ENCODE results near the gene PPP2R2B.
"Not testable (repeated sequence)": the region's sequence is repeated elsewhere in the genome, so short reads cannot be mapped to it uniquely, and the experiment has no call there.

Gene PPP2R2B

GRCh38 chr5:146731909-146732659 lies 146.5 kb downstream of the PPP2R2B start:
- DNase-seq = no peak

- DNase-seq = not testable (repeated sequence)
Observed at GRCh38 chr5:146728746-146729145, 149.8 kb downstream of the PPP2R2B start.

- no peak for DNase-seq
Observed at GRCh38 chr5:146726891-146727290, 151.7 kb downstream of the PPP2R2B start.

- no peak for DNase-seq
Observed at GRCh38 chr5:146726020-146726419, 152.5 kb downstream of the PPP2R2B start.

GRCh38 chr5:146725025-146725424 lies 153.5 kb downstream of the PPP2R2B start:
- DNase-seq = no peak

GRCh38 chr5:146722361-146722779 lies 156.2 kb downstream of the PPP2R2B start:
- DNase-seq = no peak

- no peak for DNase-seq
Observed at GRCh38 chr5:146721073-146721815, 157.3 kb downstream of the PPP2R2B start.

GRCh38 chr5:146720107-146720506 lies 158.4 kb downstream of the PPP2R2B start:
- no peak for DNase-seq

GRCh38 chr5:146719179-146719578 lies 159.4 kb downstream of the PPP2R2B start:
- no peak for DNase-seq

GRCh38 chr5:146718609-146719008 lies 159.9 kb downstream of the PPP2R2B start:
- DNase-seq = no peak

GRCh38 chr5:146717951-146718350 lies 160.6 kb downstream of the PPP2R2B start:
- DNase-seq = no peak

- no peak for DNase-seq
Observed at GRCh38 chr5:146716636-146717035, 161.9 kb downstream of the PPP2R2B start.

GRCh38 chr5:146710348-146710747 lies 168.2 kb downstream of the PPP2R2B start:
- no peak for DNase-seq

GRCh38 chr5:146707316-146707715 lies 171.2 kb downstream of the PPP2R2B start:
- DNase-seq = no peak

GRCh38 chr5:146706321-146706972 lies 172.1 kb downstream of the PPP2R2B start:
- no peak for DNase-seq

GRCh38 chr5:146704949-146705665 lies 173.4 kb downstream of the PPP2R2B start:
- no peak for DNase-seq

- no peak for DNase-seq
Observed at GRCh38 chr5:146703899-146704298, 174.7 kb downstream of the PPP2R2B start.

GRCh38 chr5:146703499-146703898 lies 175.1 kb downstream of the PPP2R2B start:
- DNase-seq = no peak

- DNase-seq = no peak
Observed at GRCh38 chr5:146699664-146700418, 178.7 kb downstream of the PPP2R2B start.

GRCh38 chr5:146699138-146699537 lies 179.4 kb downstream of the PPP2R2B start:
- no peak for DNase-seq

GRCh38 chr5:146698651-146699050 lies 179.9 kb downstream of the PPP2R2B start:
- no peak for DNase-seq

- DNase-seq = no peak
Observed at GRCh38 chr5:146697211-146697610, 181.3 kb downstream of the PPP2R2B start.

All from NCI-H2081 (cell line).